ENCODE measurements around the gene KCNQ1. TPM values are rescaled to one million over a fixed set of nuclear protein-coding genes. Genes with fewer than 3 reads are reported as not detected.

KCNQ1 gene
- total and polyA plus RNA-seq, 2 of the 13 experiments (the other 11 are each of a cell fraction or from before 2014, with no cell fraction given): 0.02 to 0.08 TPM

DNA sequence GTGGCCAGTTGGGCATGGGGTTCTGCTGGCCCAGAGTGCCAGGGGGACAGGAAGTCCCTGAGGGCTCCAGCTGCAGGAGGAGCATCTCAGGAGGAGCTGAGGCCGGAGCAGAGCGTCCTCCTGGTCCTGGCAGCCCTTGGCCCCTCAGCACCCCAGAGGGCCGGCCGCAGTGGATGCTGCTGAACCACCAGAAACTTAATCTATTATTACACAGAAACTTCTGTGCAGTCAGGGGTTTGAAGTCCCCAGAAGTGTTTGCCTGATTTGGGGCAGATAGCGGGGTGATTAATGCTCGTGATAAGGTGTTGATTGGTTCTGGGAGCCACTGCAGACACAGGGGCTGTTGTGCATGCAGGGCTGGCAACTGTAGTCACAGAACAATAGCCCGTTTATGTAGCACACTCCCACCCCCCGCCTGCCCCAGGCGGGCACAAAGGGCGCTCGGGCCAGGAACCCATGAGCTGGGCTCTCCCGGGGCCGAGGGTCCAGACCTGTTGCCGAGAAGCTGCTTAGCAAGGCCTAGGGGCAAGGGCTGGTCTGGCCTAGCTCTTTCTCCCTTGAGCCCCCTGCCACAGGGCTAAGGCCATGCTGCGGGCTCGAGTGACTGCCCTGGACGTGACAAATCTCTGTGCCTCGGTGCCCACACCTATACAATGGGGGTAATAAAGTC, 284.0 kb downstream of the KCNQ1 start (continued):
- TF ChIP-seq SP2 (CRISPR knock-in tag; IDR thresholded peaks at IDR 0.05) (no peak), ZNF569 (CRISPR knock-in tag; IDR thresholded peaks at IDR 0.05; ENCODE audit: borderline replicate concordance) (no peak), RBAK (CRISPR knock-in tag; IDR thresholded peaks at IDR 0.05) (peak; percentile 48; the same call in 1 of the 2 replicates), FOXK2 (IDR thresholded peaks at IDR 0.05) (peak; percentile 47; the same call in 1 of the 2 replicates), KDM4B (CRISPR knock-in tag; IDR thresholded peaks at IDR 0.05) (no peak), NFATC3 (CRISPR knock-in tag; IDR thresholded peaks at IDR 0.05) (0 out of 2 replicates have a peak, but pooled peaks have one; percentile 23), CBFB (CRISPR knock-in tag; IDR thresholded peaks at IDR 0.05) (peak; percentile 73), SALL1 (CRISPR knock-in tag; IDR thresholded peaks at IDR 0.05) (peak; percentile 85), ZNF446 (CRISPR knock-in tag; IDR thresholded peaks at IDR 0.05) (no peak), XRCC5 (optimal IDR thresholded peaks at IDR 0.05; ENCODE audit: low read length) (peak; percentile 88), SKI (IDR thresholded peaks at IDR 0.05; ENCODE audit: partially characterized antibody) (peak; percentile 57)
- TF ChIP-seq, protein P1, sequence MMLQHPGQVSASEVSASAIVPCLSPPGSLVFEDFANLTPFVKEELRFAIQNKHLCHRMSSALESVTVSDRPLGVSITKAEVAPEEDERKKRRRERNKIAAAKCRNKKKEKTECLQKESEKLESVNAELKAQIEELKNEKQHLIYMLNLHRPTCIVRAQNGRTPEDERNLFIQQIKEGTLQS (CRISPR knock-in tag; IDR thresholded peaks at IDR 0.05): 0 out of 2 replicates have a peak, but pooled peaks have one; percentile 4
- TF ChIP-seq, protein P2, sequence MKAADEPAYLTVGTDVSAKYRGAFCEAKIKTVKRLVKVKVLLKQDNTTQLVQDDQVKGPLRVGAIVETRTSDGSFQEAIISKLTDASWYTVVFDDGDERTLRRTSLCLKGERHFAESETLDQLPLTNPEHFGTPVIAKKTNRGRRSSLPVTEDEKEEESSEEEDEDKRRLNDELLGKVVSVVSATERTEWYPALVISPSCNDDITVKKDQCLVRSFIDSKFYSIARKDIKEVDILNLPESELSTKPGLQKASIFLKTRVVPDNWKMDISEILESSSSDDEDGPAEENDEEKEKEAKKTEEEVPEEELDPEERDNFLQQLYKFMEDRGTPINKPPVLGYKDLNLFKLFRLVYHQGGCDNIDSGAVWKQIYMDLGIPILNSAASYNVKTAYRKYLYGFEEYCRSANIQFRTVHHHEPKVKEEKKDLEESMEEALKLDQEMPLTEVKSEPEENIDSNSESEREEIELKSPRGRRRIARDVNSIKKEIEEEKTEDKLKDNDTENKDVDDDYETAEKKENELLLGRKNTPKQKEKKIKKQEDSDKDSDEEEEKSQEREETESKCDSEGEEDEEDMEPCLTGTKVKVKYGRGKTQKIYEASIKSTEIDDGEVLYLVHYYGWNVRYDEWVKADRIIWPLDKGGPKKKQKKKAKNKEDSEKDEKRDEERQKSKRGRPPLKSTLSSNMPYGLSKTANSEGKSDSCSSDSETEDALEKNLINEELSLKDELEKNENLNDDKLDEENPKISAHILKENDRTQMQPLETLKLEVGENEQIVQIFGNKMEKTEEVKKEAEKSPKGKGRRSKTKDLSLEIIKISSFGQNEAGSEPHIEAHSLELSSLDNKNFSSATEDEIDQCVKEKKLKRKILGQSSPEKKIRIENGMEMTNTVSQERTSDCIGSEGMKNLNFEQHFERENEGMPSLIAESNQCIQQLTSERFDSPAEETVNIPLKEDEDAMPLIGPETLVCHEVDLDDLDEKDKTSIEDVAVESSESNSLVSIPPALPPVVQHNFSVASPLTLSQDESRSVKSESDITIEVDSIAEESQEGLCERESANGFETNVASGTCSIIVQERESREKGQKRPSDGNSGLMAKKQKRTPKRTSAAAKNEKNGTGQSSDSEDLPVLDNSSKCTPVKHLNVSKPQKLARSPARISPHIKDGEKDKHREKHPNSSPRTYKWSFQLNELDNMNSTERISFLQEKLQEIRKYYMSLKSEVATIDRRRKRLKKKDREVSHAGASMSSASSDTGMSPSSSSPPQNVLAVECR (CRISPR knock-in tag; IDR thresholded peaks at IDR 0.05; ENCODE audit: borderline replicate concordance): peak; percentile 14; the same call in 1 of the 2 replicates
- TF ChIP-seq, protein P3, sequence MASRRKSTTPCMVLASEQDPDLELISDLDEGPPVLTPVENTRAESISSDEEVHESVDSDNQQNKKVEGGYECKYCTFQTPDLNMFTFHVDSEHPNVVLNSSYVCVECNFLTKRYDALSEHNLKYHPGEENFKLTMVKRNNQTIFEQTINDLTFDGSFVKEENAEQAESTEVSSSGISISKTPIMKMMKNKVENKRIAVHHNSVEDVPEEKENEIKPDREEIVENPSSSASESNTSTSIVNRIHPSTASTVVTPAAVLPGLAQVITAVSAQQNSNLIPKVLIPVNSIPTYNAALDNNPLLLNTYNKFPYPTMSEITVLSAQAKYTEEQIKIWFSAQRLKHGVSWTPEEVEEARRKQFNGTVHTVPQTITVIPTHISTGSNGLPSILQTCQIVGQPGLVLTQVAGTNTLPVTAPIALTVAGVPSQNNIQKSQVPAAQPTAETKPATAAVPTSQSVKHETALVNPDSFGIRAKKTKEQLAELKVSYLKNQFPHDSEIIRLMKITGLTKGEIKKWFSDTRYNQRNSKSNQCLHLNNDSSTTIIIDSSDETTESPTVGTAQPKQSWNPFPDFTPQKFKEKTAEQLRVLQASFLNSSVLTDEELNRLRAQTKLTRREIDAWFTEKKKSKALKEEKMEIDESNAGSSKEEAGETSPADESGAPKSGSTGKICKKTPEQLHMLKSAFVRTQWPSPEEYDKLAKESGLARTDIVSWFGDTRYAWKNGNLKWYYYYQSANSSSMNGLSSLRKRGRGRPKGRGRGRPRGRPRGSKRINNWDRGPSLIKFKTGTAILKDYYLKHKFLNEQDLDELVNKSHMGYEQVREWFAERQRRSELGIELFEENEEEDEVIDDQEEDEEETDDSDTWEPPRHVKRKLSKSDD (CRISPR knock-in tag; IDR thresholded peaks at IDR 0.05; ENCODE audit: low read depth): peak; percentile 12; the same call in 1 of the 2 replicates
- TF ChIP-seq, protein P4, sequence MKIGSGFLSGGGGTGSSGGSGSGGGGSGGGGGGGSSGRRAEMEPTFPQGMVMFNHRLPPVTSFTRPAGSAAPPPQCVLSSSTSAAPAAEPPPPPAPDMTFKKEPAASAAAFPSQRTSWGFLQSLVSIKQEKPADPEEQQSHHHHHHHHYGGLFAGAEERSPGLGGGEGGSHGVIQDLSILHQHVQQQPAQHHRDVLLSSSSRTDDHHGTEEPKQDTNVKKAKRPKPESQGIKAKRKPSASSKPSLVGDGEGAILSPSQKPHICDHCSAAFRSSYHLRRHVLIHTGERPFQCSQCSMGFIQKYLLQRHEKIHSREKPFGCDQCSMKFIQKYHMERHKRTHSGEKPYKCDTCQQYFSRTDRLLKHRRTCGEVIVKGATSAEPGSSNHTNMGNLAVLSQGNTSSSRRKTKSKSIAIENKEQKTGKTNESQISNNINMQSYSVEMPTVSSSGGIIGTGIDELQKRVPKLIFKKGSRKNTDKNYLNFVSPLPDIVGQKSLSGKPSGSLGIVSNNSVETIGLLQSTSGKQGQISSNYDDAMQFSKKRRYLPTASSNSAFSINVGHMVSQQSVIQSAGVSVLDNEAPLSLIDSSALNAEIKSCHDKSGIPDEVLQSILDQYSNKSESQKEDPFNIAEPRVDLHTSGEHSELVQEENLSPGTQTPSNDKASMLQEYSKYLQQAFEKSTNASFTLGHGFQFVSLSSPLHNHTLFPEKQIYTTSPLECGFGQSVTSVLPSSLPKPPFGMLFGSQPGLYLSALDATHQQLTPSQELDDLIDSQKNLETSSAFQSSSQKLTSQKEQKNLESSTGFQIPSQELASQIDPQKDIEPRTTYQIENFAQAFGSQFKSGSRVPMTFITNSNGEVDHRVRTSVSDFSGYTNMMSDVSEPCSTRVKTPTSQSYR (CRISPR knock-in tag; IDR thresholded peaks at IDR 0.05; ENCODE audit: borderline replicate concordance): peak; percentile 85
- TF ChIP-seq, protein P5, sequence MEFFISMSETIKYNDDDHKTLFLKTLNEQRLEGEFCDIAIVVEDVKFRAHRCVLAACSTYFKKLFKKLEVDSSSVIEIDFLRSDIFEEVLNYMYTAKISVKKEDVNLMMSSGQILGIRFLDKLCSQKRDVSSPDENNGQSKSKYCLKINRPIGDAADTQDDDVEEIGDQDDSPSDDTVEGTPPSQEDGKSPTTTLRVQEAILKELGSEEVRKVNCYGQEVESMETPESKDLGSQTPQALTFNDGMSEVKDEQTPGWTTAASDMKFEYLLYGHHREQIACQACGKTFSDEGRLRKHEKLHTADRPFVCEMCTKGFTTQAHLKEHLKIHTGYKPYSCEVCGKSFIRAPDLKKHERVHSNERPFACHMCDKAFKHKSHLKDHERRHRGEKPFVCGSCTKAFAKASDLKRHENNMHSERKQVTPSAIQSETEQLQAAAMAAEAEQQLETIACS (CRISPR knock-in tag; IDR thresholded peaks at IDR 0.05): no peak
- TF ChIP-seq, protein P6, sequence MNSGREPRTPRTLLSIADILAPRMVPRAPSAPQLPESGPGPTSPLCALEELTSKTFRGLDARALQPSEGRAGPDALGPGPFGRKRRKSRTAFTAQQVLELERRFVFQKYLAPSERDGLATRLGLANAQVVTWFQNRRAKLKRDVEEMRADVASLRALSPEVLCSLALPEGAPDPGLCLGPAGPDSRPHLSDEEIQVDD (CRISPR knock-in tag; IDR thresholded peaks at IDR 0.05; ENCODE audit: borderline replicate concordance): no peak

Data from HepG2 (cell line).